ENCODE results near the gene ADGRV1.

DNA sequence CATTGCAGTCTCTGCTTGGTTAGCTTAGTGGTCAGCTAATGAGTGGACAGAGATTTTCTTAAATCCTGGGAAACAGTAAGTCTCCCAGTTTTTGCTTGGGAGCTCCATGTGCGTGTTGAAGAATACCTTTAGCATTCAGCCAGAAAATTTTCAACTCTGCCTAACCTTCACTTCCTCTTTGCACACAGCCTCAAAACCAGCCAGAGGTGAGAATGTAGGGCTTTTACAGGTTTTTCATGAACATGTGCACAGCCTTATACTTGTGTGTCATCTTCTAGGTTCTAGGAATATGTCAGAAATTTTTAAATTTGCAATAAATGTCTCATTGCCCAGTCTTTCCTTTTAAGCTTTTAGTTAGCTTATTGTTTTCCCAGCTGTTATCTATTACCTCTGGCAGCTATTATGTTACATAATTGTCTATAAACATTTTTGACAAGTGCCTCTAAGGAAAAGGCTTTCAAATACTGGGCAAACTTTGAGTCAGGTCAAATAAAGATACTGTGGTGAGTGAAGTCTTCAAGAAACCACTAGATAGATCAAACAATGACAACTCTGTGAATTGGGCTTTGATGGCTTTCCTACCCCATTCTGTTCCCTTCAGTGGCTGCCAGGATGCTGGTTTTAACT lies 12.7 kb downstream of the ADGRV1 start:
- TF ChIP-seq, protein P1, sequence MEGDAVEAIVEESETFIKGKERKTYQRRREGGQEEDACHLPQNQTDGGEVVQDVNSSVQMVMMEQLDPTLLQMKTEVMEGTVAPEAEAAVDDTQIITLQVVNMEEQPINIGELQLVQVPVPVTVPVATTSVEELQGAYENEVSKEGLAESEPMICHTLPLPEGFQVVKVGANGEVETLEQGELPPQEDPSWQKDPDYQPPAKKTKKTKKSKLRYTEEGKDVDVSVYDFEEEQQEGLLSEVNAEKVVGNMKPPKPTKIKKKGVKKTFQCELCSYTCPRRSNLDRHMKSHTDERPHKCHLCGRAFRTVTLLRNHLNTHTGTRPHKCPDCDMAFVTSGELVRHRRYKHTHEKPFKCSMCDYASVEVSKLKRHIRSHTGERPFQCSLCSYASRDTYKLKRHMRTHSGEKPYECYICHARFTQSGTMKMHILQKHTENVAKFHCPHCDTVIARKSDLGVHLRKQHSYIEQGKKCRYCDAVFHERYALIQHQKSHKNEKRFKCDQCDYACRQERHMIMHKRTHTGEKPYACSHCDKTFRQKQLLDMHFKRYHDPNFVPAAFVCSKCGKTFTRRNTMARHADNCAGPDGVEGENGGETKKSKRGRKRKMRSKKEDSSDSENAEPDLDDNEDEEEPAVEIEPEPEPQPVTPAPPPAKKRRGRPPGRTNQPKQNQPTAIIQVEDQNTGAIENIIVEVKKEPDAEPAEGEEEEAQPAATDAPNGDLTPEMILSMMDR (IDR thresholded peaks at IDR 0.05), result no peak
- TF ChIP-seq POLR2A (IDR thresholded peaks at IDR 0.05), result no peak

Data from thyroid gland (tissue), 4 donors.